Central memory CD4-positive, alpha-beta T cell (primary cell): Measurements from ENCODE around the gene ARF3.
"Not testable (repeated sequence)": the region's sequence is repeated elsewhere in the genome, so short reads cannot be mapped to it uniquely, and the experiment has no call there.

ENCODE experiments used
- DNase-seq: peaks from one replicate; pipeline ENCODE4 v3.0.0; 2022

The ARF3 gene

DNA sequence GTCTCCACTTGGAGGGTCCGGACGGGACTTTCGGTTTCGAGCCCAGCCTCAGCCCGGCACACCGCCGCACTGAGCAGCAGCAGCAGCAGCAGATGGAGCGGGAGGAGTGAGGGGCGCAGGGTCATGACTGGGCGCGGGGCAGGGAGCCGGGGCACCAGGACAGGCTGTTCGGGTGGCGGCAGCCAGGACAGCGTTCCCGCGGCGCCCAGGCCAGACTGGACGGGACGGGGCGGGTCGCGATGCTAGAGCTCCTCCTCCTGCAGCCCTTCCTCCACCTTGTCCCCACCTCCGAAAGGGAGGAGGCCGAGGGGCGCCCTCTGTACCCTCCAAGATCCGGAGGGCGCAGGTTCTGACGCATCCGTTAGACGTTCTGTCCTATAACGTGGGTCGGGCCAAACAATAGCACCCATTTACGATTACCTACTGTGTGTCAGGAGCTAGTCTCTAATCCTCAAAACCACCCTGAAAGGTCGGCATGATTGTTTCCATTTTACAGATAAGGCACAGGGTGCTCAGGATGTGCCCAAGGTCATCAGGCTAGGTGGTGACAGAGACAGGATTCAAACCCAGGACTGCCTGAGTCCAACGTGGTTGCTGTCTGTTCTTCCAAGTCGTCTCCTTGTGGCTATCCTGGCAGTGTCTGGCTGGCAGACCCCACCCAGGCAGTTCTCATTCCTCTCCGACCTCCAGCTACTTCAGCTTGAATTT lies 31.8 kb downstream of the ARF3 start, which contains the start of gene FKBP11:
TSS of gene FKBP11 (minus strand) at position 189 of the 708 bp plus-strand sequence. CDS start at position 125, 64 bp downstream.
- DNase-seq, result peak; percentile 82

DNA sequence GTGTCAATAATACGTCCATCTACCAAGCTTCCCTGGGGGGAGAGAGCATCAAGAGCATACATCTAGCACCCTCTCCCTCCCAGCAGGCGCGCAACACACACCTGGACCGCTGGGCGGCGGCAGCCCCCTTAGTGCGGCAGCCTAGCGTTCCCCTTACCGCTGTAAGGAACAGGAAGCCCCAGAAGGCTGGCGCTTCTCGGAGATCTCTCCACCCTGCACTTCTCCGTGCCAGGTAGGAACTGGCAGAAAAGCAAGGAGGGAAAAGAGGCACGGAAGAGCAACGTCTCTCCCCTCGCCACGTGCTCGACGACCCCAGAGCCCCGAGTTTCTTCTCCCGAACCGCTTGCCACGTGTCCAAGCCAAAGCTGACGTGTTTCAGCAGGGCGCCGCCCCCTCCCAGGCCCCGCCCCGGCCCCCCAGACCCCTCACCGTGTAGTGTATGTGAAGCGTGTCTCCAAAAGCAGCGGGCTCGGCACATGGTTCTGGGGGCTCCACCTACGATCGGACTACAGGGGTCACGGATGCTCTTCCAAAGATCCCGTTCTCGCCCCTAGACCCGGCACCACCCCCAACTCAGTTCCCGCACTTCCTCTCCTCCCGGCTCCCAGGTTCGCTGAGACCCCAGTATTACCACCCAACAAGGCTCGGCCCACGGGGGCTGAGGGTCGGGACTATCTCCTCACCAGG lies 32.5 kb downstream of the ARF3 start:
- DNase-seq, result peak; percentile 77

DNA sequence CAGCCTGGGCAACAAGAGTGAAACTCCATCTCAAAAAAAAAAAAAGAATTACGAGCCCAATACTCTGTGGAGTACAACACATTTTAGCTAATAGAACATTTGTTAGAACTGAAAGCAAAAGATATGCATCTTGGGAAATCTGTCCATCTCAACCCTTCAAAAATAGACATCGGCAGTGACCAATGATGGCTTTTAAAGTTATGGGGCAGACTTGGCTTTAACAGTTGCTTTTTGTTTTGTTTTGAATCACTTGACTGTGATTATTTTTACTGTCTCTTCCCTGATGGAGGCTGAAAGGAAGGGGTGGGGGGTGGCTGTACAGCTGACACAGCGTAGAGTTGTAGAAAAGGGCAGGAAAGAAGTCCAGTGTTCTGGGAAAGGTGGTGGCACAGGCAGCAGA lies 34.2 kb downstream of the ARF3 start:
- DNase-seq, result no peak

DNA sequence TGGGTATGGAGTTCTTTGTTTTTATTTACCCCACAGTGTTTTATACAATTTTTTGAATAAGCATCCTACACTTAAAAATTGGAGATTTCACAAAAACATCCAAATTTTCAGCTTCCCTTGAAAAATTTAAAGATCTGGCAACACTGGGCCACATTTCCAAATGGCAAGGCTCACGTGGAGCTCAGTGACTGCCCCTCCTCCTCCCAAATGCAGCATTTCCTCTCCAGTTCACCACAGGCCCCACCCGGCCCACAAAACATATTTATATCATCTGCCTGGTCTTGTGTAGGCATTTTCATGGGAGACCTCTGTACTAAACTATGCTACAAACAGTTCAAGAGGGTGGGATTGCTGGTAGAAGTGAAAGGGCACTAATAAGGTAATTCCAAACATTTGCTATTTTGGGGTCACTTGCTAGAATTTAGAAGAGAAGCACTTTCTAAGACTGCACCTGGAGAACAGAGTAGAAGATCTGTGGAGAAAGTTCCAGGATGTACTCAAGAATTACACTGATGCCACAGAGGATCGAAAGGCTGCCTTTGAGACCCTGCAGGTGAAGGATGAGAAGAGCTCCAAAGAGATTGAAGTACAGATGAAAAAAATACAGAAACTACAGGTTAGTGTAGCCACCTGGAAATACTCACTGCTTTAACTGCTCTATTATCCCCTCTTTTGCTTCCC lies 39.3 kb downstream of the ARF3 start:
- DNase-seq, result peak; percentile 54

DNA sequence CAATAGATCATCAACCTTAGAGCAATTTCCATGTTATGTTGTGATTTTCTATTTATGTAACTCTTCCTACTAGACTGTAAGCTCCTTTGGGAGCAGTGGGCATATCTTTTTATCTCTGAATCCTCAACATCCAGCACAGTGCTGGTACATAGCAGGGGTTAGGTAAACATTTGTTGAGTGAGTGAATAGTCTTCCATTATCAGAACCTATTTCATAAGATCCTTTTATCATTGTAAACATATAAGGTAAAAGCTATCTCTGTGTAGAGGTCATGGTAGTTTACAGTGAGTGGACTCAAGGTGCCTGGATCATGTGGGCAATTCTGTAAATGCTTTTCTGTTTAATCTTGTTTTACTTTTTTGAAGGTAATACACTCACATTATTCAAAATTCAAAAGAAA lies 47.1 kb downstream of the ARF3 start:
- no peak for DNase-seq

DNA sequence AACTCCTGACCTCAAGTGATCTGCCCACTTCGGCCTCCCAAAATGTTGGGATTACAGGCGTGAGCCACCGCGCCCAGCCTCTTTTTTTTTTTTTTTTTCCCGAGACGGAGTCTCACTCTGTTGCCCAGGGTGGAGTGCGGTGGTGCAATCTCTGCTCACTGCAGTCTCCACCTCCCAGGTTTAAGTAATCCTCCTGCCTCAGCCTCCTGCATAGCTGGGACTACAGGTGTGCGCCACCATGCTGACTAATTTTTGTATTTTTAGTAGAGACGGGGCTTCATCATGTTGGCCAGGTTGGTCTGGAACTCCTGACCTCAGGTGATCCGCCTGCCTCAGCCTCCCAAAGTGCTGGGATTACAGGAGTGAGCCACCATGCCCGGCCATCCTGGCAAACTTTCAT lies 47.6 kb downstream of the ARF3 start:
- DNase-seq, result not testable (repeated sequence)

DNA sequence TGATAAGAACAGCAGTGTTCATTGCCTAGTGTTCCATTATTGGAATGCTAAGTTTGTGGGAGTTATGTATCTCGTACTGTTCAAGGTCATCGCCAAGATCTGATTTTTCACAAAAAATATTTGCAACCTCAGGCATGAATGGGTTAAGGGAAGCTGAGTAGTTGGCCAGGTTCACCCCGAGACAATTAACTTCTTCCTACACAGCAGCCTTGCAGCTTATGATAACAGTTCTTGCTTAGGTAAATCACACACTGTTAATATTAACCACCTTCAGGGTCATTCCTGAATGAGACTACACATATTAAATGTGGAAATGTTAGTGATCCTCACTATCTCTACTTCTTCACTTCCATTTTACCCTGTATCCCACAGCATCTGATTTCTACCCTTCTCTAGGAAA lies 50.0 kb downstream of the ARF3 start:
- DNase-seq, result no peak

DNA sequence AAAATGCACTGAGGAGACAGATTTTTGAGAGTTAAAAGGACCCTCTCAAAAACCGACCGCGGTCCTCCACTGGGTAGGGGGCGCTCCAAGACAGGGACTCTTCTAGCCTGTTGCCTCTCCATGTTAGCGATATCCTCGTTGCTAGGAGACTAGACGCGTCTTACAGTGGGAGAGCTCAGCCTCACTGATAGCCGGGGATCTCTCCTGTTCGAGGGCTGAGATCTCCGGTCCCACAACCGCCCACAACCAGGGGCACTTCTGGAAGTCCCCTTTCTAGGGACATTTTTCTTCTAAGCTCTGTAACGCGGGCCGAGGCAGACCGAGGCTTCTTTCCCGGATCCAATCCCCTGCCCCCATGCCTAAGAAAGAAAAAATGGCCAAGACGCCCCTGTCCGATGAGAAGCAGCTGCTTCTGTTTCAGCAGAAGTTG lies 53.3 kb downstream of the ARF3 start:
- peak; percentile 82 for DNase-seq

DNA sequence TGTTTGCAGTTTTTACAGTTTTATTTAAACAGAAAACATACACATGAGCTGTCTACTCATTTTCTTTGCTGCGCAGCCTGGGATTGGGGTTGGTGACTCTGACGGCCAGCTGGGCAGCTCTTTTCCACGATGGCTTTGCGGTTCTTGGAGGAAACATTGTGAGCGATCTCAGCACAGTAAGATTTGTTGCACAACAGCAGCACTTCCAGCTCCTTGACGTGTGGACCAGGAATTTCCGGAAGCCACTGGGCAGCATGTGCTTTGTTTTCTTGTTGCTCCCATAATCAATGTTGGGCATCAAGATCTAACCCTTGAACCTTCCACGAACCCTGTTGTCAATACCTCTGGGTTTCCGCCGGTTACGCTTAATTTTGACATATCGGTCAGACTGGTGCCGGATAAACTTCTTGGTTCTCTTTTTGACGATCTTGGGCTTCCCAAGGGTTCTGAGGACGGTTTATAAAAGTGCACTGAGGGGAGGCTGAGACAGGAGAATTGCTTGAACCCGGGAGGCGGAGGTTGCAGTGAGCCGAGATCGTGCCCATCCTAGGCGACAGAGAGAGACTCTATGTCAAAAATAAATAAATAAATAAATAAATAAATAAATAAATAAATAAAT lies 53.8 kb downstream of the ARF3 start:
- no peak for DNase-seq

DNA sequence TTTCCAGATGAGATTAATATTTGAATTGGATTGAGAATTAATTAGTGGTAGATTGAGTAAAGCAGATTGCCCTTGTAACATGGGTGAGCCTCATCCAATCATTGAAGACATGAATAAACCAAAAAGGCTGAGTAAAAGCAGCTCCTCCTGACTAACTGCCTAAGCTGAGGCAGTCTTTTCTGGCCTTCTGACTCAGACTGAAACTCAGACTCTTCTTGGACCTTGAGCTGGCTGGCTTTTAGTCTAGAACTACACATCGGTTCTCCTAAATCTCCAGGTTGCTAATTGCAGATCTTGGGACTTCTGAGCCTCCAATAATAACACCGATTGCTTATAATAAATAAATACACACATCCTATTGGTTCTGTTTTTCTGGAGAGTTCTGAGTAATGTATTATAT lies 56.0 kb downstream of the ARF3 start:
- DNase-seq, result no peak

DNA sequence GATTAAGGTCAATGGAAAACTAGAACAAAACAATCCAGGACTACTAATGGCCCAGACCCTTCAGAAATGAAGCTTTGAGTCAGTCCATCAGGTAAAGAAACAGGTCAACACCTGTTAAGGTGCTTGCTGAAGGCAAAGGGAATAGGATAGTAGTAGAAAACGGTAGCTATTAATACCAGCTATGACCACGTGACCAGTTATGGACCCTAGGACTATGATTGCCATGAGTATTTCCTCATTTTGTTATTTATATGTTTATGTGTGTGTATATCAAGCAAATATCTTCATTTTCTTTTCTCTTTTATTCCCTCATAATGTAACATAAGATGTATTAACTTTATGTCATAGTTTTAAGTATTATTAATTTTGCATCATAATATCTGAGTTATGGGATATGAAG lies 57.6 kb downstream of the ARF3 start:
- DNase-seq, result no peak

DNA sequence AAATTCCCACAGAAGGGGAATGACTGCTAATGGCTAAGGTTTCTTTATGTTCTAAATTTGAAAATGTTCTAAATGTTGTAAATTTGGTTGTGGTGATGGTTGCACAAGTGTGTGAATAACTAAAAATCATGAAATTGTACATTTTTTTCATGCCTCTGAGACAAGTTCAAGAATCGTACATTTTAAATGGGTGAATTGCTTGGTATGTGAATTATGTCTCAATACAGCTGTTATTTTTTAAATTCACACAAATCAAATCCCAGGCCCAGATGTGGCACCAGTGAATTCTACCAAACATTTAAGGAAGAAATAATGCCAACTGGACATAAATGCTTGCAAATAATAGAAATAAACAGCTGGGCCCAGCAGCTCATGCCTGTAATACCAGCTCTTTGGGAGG lies 63.0 kb downstream of the ARF3 start:
- no peak for DNase-seq

DNA sequence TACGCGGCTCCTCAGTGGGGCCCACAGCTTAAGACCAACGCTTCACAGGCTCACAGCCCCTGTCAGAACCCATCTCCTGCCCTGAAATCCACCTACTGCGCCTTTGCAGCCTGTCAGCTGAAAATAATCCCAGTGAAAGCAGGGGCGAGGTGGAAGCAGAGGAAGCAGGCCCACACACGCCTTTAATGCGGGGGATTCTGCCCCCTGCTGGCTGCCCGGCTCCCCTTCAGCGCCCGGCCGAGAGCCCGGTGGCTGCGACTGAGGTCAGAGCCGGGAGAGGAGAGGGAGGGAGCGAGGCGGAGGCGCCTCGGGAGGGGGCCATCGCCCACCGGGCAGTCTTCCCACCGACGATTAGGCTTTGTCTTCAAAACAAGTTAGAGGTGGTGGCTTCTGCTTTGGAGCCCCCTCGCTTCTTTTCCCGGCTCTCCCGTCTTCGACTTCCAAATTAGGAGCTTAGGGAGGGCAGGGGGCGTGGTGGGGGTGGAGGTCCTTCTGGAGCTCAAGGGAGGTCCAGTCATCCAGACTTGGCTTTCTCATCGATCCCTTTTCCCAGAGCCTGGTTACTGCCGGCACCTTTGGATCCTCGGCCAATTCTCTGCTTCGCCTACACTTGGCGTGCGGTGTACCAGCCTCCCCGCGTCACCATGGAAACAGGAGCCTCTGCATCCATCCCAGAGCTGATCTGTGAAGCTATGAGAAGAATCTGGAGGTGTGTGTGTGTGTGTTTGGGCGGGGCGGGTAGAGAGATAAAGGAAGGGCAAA lies 66.4 kb downstream of the ARF3 start:
- DNase-seq, result peak; percentile 61

DNA sequence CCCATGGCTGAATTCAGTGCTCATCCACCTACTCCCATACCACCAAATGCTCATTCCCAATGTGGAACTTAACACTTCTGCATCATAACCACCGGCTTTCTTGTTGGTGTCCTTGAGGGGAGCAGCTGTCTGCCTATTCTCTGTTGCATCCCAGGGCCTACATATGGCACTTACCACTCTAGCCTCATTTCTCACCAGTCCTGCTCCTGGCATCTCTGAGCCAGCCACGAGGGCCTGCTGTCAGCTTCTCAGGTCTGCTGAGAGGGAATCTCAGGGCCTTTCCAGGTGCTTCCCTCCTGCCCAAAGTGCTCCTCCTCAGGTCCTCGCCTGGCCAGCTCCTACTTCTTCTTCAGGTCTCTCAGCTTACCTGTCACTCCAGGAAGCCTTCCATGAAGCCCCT lies 67.6 kb downstream of the ARF3 start:
- no peak for DNase-seq
